Esophagus squamous epithelium (tissue), 5 donors: ENCODE measurements around the gene SAP25. TPM values are rescaled to one million over a fixed set of nuclear protein-coding genes. Genes with fewer than 3 reads are reported as not detected.

ENCODE experiments used
- DNase-seq: peaks from one replicate; lab custom pipeline; 2025; lab: John Stamatoyannopoulos, UW
- H3K27ac ChIP-seq, 4 donors: fragments of 200-600 bp; sonication (generic); one replicate each; pipeline ENCODE4 v1.5.1; 2016 to 2019; ENCODE audit warnings: mild to moderate bottlenecking in 1 of 4
- H3K27me3 ChIP-seq, 4 donors: fragments of 200-600 bp; sonication (generic); 1 replicate in 3 of 4; 2 replicates in 1 of 4; pipeline versions ENCODE4 v1.5.1 to v1.6.0; 2017 to 2021; ENCODE audit warnings: antibody characterized with exemption in 1 of 4
- H3K36me3 ChIP-seq, 3 donors: fragments of 200-600 bp; sonication (generic); one replicate each; pipeline ENCODE4 v1.5.1; 2016 to 2019
- H3K4me1 ChIP-seq, 3 donors: fragments of 200-600 bp; sonication (generic); one replicate each; pipeline ENCODE4 v1.5.1; 2017 to 2019
- H3K4me3 ChIP-seq, 4 donors: fragments of 200-600 bp; sonication (generic); 1 replicate in 3 of 4; 2 replicates in 1 of 4; pipeline ENCODE4 v1.5.1; 2016 to 2019; ENCODE audit warnings: mild to moderate bottlenecking in 2 of 4, moderate library complexity in 1 of 4
- H3K9me3 ChIP-seq, 3 donors: fragments of 200-600 bp; sonication (generic); one replicate each; pipeline ENCODE4 v1.5.1; 2016 to 2019
- POLR2A ChIP-seq, 4 donors: fragments of 450-650 bp; IDR thresholded peaks; one replicate each; pipeline ENCODE4 v1.6.1; 2017; ENCODE audit warnings: antibody characterized with exemption in 4 of 4, mild to moderate bottlenecking in 4 of 4, moderate library complexity in 3 of 4
- whole genome bisulfite sequencing, 2 donors: methylation state at CpG; one replicate each; pipeline ENCODE4 v1.1.5; 2018; 5-methylcytosine and 5-hydroxymethylcytosine counted together
- intact Hi-C: fragments of 100-400 bp; cut with DNase I; formaldehyde crosslinking; loops from one replicate; pipeline ENCODE4 v1.15.0; 2022
- total RNA-seq, 4 donors: library from RNA; depleted of rRNA; stranded (reverse); fragments of >200 nt; gene quantifications; one replicate each; pipeline ENCODE4 v1.1.0, GENCODE V29; 2016
- TF ChIP-seq, protein P1 (sequence below), 6 experiments: fragments of 450-650 bp in 4 of 6; fragments of 200-600 bp in 2 of 6; sonication (generic) in 2 of 6; IDR thresholded peaks; one replicate each; pipeline ENCODE4 v1.5.1; 2016 to 2019; ENCODE audit warnings: antibody characterized with exemption in 6 of 6, mild to moderate bottlenecking in 4 of 6, moderate library complexity in 4 of 6
- donor health status: DM: yes; HTN: yes; CAD: no.

Gene SAP25
- total RNA-seq, 4 donors from 2014 or later: 0.38 to 1.8 TPM; not detected in 2

DNA sequence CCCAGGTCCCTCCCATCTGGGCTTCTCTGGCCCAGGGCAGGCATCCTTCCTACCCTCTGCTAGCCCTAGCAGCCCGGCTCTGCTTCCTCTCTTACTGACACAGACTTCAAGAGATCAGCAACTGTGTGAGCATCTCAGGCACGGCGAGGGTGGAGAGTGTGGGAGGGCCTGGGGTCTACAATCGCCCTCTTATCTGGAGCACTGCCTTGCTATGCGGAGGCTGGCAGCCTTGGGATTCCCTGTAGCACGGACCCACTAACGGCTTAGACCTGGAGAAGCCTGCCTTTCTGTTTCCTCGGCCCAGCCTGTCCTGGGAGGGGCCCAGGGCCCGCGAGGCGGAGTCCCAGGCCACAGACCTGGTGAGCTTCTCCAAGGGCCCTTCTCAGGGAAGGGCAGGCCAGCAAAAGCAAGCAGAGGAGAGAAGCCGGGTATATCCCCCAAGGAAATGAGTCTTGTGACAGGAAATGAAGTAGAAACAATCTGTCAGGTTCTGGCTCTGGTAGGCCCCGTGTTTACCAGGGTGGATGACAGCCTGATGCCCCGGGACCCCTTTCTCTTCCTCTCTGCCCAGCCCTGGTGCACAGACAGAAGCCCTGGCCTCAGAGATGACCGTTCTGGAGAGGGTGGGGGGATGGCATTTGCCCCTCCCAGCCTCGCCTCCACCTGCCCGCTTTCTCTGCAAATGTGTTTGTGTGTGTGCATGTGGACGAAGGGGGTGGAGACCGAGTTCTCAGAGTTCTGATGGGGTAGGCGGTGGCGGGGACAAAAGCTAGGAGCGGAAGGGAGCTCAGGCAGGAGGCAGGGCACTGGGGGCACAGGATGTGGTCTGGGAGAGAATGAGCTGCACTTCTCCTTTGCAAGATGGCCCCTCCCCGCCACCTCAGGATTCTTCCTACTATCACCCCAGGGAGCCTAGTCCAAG lies 9.7 kb upstream of the SAP25 start:
- peak overlapping the region; percentile 76 to 93 (median 84) for H3K4me3 ChIP-seq
- 29 to 37% methylated on average over 7 to 8 of the region's 23 CpGs for WGBS, 2 donors
- no peaks in the 10 kb centered on the region for H3K9me3 ChIP-seq
- intact Hi-C loops: no loop called here
- peak overlapping the region; percentile 94 to 99 (median 98) for H3K27ac ChIP-seq
- peaks cover 32 to 60% (median 39%) of the 10 kb centered on the region in 3 donors for H3K4me1 ChIP-seq
- H3K27me3 ChIP-seq: no peaks in the 10 kb centered on the region
- TF ChIP-seq POLR2A (IDR thresholded peaks at IDR 0.05): peak in 1 of 4 donors; percentile 9
- TF ChIP-seq, protein P1, sequence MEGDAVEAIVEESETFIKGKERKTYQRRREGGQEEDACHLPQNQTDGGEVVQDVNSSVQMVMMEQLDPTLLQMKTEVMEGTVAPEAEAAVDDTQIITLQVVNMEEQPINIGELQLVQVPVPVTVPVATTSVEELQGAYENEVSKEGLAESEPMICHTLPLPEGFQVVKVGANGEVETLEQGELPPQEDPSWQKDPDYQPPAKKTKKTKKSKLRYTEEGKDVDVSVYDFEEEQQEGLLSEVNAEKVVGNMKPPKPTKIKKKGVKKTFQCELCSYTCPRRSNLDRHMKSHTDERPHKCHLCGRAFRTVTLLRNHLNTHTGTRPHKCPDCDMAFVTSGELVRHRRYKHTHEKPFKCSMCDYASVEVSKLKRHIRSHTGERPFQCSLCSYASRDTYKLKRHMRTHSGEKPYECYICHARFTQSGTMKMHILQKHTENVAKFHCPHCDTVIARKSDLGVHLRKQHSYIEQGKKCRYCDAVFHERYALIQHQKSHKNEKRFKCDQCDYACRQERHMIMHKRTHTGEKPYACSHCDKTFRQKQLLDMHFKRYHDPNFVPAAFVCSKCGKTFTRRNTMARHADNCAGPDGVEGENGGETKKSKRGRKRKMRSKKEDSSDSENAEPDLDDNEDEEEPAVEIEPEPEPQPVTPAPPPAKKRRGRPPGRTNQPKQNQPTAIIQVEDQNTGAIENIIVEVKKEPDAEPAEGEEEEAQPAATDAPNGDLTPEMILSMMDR (IDR thresholded peaks at IDR 0.05): no peak
- DNase-seq: peak; percentile 42
- H3K36me3 ChIP-seq: peaks cover 16 to 46% (median 30%) of the 10 kb centered on the region in 3 donors

DNA sequence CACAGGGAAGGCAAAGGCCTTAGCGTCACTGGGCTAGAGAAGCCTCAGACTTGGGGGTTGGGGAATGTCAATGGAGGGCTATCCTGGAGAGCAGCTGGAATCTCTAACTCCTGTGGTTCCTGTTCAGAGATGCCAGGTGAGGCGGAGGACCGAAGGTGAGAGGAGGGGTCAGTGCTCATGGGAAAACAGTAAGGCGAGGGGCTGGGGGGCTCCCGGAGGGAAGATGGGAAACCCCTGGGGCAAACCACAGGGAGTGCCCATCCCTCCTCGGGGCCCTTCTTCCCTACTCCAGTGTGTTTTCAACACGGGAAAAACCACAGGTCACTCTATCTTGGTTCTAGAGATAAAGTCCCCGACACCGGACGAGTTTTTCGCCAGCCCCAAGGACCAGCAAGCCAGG lies 8.9 kb upstream of the SAP25 start:
- H3K4me3 ChIP-seq: peak overlapping the region in 3 of 4 donors; percentile 6 to 93 (median 89)
- H3K27ac ChIP-seq: peak overlapping the region; percentile 94 to 99 (median 98)
- no peak for DNase-seq
- 70 to 73% methylated on average over 10 to 11 of the region's 11 CpGs for WGBS, 2 donors
- no peaks in the 10 kb centered on the region for H3K27me3 ChIP-seq
- H3K36me3 ChIP-seq: peaks cover 24 to 54% (median 38%) of the 10 kb centered on the region in 3 donors
- intact Hi-C loops: no loop called here
- peaks cover 32 to 60% (median 39%) of the 10 kb centered on the region in 3 donors for H3K4me1 ChIP-seq
- TF ChIP-seq POLR2A (IDR thresholded peaks at IDR 0.05): no peak
- TF ChIP-seq, protein P1 (IDR thresholded peaks at IDR 0.05): no peak
- H3K9me3 ChIP-seq: no peaks in the 10 kb centered on the region

DNA sequence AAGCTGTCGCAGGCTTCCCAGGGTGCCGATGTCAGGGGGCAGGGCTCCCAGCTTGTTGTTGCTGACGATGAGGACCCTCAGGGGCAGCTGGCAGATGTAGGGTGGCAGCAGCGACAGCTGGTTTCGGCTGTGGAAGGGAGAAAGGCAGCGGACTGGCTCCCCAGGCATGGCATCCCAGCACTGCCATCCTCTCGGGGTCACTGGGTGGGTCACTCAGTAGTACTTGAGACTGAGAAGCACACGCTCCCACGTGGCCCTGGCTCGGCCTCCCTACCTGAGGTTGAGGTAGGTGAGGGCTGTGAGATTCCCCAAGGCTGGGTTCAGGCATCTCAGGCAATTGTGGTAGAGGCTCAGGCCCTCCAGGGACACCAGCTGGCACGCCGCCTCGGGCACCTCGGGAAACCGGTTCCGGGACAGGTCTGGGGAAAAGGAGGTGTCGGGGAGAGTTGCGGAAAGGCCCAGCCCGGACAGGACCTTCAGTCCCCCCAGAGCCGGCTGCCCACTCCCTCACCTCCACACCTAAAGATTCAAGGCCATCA lies 8.4 kb upstream of the SAP25 start:
- peaks cover 32 to 56% (median 35%) of the 10 kb centered on the region in 3 donors for H3K4me1 ChIP-seq
- peaks cover 29 to 59% (median 41%) of the 10 kb centered on the region in 3 donors for H3K36me3 ChIP-seq
- TF ChIP-seq, protein P1 (IDR thresholded peaks at IDR 0.05): no peak
- no peak for TF ChIP-seq POLR2A (IDR thresholded peaks at IDR 0.05)
- intact Hi-C loops: no loop called here
- no peak for DNase-seq
- no peaks in the 10 kb centered on the region for H3K27me3 ChIP-seq
- H3K27ac ChIP-seq: peak overlapping the region; percentile 94 to 99 (median 98)
- peak overlapping the region in 3 of 4 donors; percentile 6 to 93 (median 89) for H3K4me3 ChIP-seq
- 32 to 41% methylated on average over 5 to 8 of the region's 20 CpGs for WGBS, 2 donors
- no peaks in the 10 kb centered on the region for H3K9me3 ChIP-seq

DNA sequence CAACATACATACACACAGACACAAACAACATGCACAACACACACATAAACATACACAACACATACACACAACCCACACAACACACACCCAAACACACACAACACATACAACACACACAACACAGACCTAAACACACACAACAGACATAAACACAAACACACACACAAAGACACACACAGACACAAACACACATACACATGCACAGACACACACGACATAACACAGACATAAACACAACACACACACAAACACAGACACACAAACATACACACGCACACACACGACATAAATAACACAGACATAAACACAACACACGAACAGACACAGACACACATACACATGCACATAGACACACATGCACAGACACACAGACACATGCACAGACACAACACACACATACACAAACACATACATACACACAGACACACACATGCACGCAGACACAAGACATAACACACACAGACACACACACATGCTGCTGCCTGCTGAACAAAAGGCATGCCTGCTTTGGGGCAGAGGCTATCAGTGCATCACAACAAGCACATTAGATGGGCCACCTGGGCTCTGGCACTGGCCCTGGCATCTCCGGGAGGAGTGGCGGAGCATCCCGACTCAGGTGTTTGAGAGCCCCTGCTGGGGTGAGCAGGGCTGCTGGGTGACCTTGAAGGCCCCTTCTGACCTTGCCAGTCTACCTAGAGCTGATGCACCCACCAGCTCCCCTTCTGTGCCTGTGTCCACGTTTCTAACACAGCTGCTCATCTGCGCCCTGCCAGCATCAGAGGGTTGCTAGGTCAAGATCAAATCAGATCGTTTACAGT lies 7.0 kb upstream of the SAP25 start:
- intact Hi-C loops: no loop called here
- no peaks in the 10 kb centered on the region for H3K27me3 ChIP-seq
- no peak overlapping the region for H3K27ac ChIP-seq
- TF ChIP-seq POLR2A (IDR thresholded peaks at IDR 0.05): no peak
- TF ChIP-seq, protein P1 (IDR thresholded peaks at IDR 0.05): no peak
- H3K36me3 ChIP-seq: peaks cover 42 to 73% (median 54%) of the 10 kb centered on the region in 3 donors
- no peaks in the 10 kb centered on the region for H3K9me3 ChIP-seq
- DNase-seq: no peak
- peaks cover 32 to 50% (median 35%) of the 10 kb centered on the region in 3 donors for H3K4me1 ChIP-seq
- 58 to 84% methylated on average over 7 to 11 of the region's 11 CpGs for WGBS, 2 donors
- H3K4me3 ChIP-seq: no peak overlapping the region
